HG02943 (cell line): ENCODE data around the gene A2M.
"Not testable (repeated sequence)": the region's sequence is repeated elsewhere in the genome, so short reads cannot be mapped to it uniquely, and the experiment has no call there.

ENCODE experiments used
- ATAC-seq: cut with Tn5 transposase; IDR thresholded peaks from one replicate; pipeline ENCODE4 v1.9.1; 2021; ENCODE audit warnings: mild to moderate bottlenecking, low read depth, moderate library complexity; ENCODE audit not compliant: unreplicated experiment

The A2M gene

GRCh38 chr12:9115731-9116559 is at the start of gene A2M:
Gene A2M, minus strand, starts transcription at chr12:9115919. Its CDS starts 70 bp downstream, at chr12:9115849.
- ATAC-seq = no peak

- ATAC-seq = no peak
Measured at GRCh38 chr12:9163392-9163791, 47.7 kb upstream of the A2M start.

- no peak for ATAC-seq
Measured at GRCh38 chr12:9156119-9156518, 40.4 kb upstream of the A2M start.

- no peak for ATAC-seq
Measured at GRCh38 chr12:9149372-9149771, 33.7 kb upstream of the A2M start.

GRCh38 chr12:9148926-9149325 is 33.2 kb upstream of the A2M start:
- no peak for ATAC-seq

- ATAC-seq = no peak
Measured at GRCh38 chr12:9147461-9147860, 31.7 kb upstream of the A2M start.

GRCh38 chr12:9144730-9145106 is 29.0 kb upstream of the A2M start:
- ATAC-seq = no peak

GRCh38 chr12:9143929-9144729 is 28.4 kb upstream of the A2M start:
- ATAC-seq = no peak

- ATAC-seq = no peak
Measured at GRCh38 chr12:9143137-9143536, 27.4 kb upstream of the A2M start.

- not testable (repeated sequence) for ATAC-seq
Measured at GRCh38 chr12:9139588-9140290, 24.0 kb upstream of the A2M start.

- ATAC-seq = no peak
Measured at GRCh38 chr12:9135903-9136310, 20.2 kb upstream of the A2M start.

GRCh38 chr12:9134981-9135628 is 19.4 kb upstream of the A2M start:
- ATAC-seq = no peak

GRCh38 chr12:9133216-9133916 is 17.6 kb upstream of the A2M start:
- no peak for ATAC-seq

GRCh38 chr12:9132008-9132535 is 16.4 kb upstream of the A2M start:
- no peak for ATAC-seq

GRCh38 chr12:9130244-9130643 is 14.5 kb upstream of the A2M start:
- ATAC-seq = no peak

- no peak for ATAC-seq
Measured at GRCh38 chr12:9127936-9128663, 12.4 kb upstream of the A2M start.

- no peak for ATAC-seq
Measured at GRCh38 chr12:9127484-9127883, 11.8 kb upstream of the A2M start.

- ATAC-seq = no peak
Measured at GRCh38 chr12:9124383-9125031, 8.8 kb upstream of the A2M start.
